IMR-90 (cell line): ENCODE measurements around the gene ZNF19. TPM values are rescaled to one million over a fixed set of nuclear protein-coding genes. Genes with fewer than 3 reads are reported as not detected.
A peak's percentile ranks its signal among the peaks of the same experiment; 100 is the strongest.

Source experiments
- ATAC-seq: fragments of 200-7000 bp; cut with Tn5 transposase; 2 replicates; pipeline ENCODE4 v1.9.1; 2020; ENCODE audit warnings: low read depth, mild to moderate bottlenecking, moderate library complexity
- Bru-seq: library from RNA; stranded (reverse); fragments of 400-500 nt; gene quantifications from one replicate; lab custom pipeline; 2021; lab: Mats Ljungman, UMichigan
- BruChase-seq, 2 experiments: library from RNA; stranded (reverse); fragments of 400-500 nt; gene quantifications; one replicate each; lab custom pipeline; 2021; lab: Mats Ljungman, UMichigan
- BruUV-seq: library from RNA; stranded (reverse); fragments of 400-500 nt; replicated peaks from 2 replicates; lab custom pipeline; 2021; lab: Mats Ljungman, UMichigan
- CTCF ChIA-PET: fragments of 300-600 bp; formaldehyde crosslinking; extraction: SDS; loops from one replicate; lab custom pipeline; 2021; ENCODE audit warnings: antibody characterized with exemption; lab: Yijun Ruan, JAX
- POLR2A ChIA-PET: fragments of 300-600 bp; sonication (Branson Sonifier 250); formaldehyde crosslinking; loops from one replicate; lab custom pipeline; 2022; ENCODE audit warnings: antibody characterized with exemption; ENCODE audit not compliant: unreplicated experiment; lab: Charles Lee
- DNase-seq: peaks from one replicate; pipeline ENCODE4 v3.0.0; 2013
- H2AFZ ChIP-seq: replicated peaks from 2 replicates; pipeline ENCODE3; 2013; ENCODE audit warnings: low read length, mild to moderate bottlenecking; ENCODE audit not compliant: poor library complexity
- H2AK5ac ChIP-seq: 2 replicates; pipeline ENCODE4 v1.6.1; 2013; ENCODE audit warnings: low read depth, low read length, inconsistent platforms
- H2AK9ac ChIP-seq: replicated peaks from 2 replicates; pipeline ENCODE3; 2013; ENCODE audit warnings: mild to moderate bottlenecking, low read depth, low read length, moderate library complexity; ENCODE audit not compliant: poor library complexity
- H2BK120ac ChIP-seq: 2 replicates; pipeline ENCODE4 v1.6.1; 2013; ENCODE audit warnings: low read depth, low read length, inconsistent platforms
- H2BK15ac ChIP-seq: 3 replicates; pipeline ENCODE4 v1.6.1; 2013; ENCODE audit warnings: low read depth, low read length, inconsistent platforms
- H2BK20ac ChIP-seq: 2 replicates; pipeline ENCODE4 v1.6.1; 2013; ENCODE audit warnings: low read depth, mild to moderate bottlenecking, inconsistent platforms, low read length, moderate library complexity
- H2BK5ac ChIP-seq: 2 replicates; pipeline ENCODE4 v1.6.1; 2013; ENCODE audit warnings: mild to moderate bottlenecking, low read depth, low read length, inconsistent platforms; ENCODE audit not compliant: poor library complexity, severe bottlenecking
- H3K14ac ChIP-seq: replicated peaks from 2 replicates; pipeline ENCODE4 v1.6.1; 2013; ENCODE audit warnings: low read depth, low read length, inconsistent platforms
- H3K18ac ChIP-seq: 2 replicates; pipeline ENCODE4 v1.6.1; 2013; ENCODE audit warnings: low read depth, low read length, control low read depth
- H3K23ac ChIP-seq: 2 replicates; pipeline ENCODE4 v1.6.1; 2013; ENCODE audit warnings: low read depth, low read length, inconsistent platforms
- H3K27ac ChIP-seq: 2 replicates; pipeline ENCODE4 v1.5.1; 2013; ENCODE audit warnings: mild to moderate bottlenecking, control low read depth, low read length; ENCODE audit not compliant: insufficient read depth
- H3K27me3 ChIP-seq: 2 replicates; pipeline ENCODE4 v1.6.1; 2013; ENCODE audit warnings: low read length; ENCODE audit not compliant: control insufficient read depth, insufficient read depth
- H3K36me3 ChIP-seq: 2 replicates; pipeline ENCODE4 v1.6.1; 2013; ENCODE audit warnings: low read length, mixed read lengths; ENCODE audit not compliant: control insufficient read depth, insufficient read depth
- H3K4ac ChIP-seq: 2 replicates; pipeline ENCODE4 v1.6.1; 2013; ENCODE audit warnings: low read depth, low read length, inconsistent platforms
- H3K4me1 ChIP-seq: 2 replicates; pipeline ENCODE4 v1.6.1; 2013; ENCODE audit warnings: low read length, mixed read lengths; ENCODE audit not compliant: control insufficient read depth, insufficient read depth
- H3K4me2 ChIP-seq: 2 replicates; pipeline ENCODE4 v1.6.1; 2013; ENCODE audit warnings: low read depth, mild to moderate bottlenecking, control low read depth, low read length, moderate library complexity
- H3K4me3 ChIP-seq: 2 replicates; pipeline ENCODE4 v1.5.1; 2013; ENCODE audit warnings: low read depth, mild to moderate bottlenecking, control low read depth, low read length, moderate library complexity; ENCODE audit not compliant: insufficient read depth
- H3K56ac ChIP-seq: 2 replicates; pipeline ENCODE4 v1.6.1; 2013; ENCODE audit warnings: low read length, inconsistent platforms; ENCODE audit not compliant: insufficient read depth; ENCODE audit errors: extremely low read depth
- H3K79me1 ChIP-seq, 2 experiments: 2 replicates each; pipeline ENCODE4 v1.6.1; 2013; ENCODE audit warnings: low read length in 2 of 2, inconsistent platforms in 1 of 2, low read depth in 1 of 2
- H3K9ac ChIP-seq: 2 replicates; pipeline ENCODE4 v1.6.1; 2013; ENCODE audit warnings: low read depth, low read length, control low read depth
- H3K9me1 ChIP-seq: 2 replicates; pipeline ENCODE4 v1.6.1; 2013; ENCODE audit warnings: low read length, inconsistent platforms; ENCODE audit not compliant: insufficient read depth
- H3K9me3 ChIP-seq: 2 replicates; pipeline ENCODE4 v1.6.1; 2013; ENCODE audit warnings: low read length; ENCODE audit not compliant: control insufficient read depth, insufficient read depth
- H4K20me1 ChIP-seq: 2 replicates; pipeline ENCODE4 v1.6.1; 2013; ENCODE audit warnings: low read length, inconsistent platforms; ENCODE audit not compliant: insufficient read depth
- H4K5ac ChIP-seq: 2 replicates; pipeline ENCODE4 v1.6.1; 2013; ENCODE audit warnings: mild to moderate bottlenecking, low read depth, low read length, control low read depth
- H4K8ac ChIP-seq, 2 experiments: 2 replicates each; pipeline ENCODE4 v1.6.1; 2013; ENCODE audit warnings: low read depth in 2 of 2, low read length in 2 of 2, control low read depth in 1 of 2, inconsistent platforms in 1 of 2
- H4K91ac ChIP-seq: 2 replicates; pipeline ENCODE4 v1.6.1; 2013; ENCODE audit warnings: low read depth, low read length, inconsistent platforms; ENCODE audit not compliant: insufficient read depth
- BHLHE40 ChIP-seq: fragments of 150-350 bp; IDR thresholded peaks from 2 replicates; pipeline ENCODE4 v1.6.1; 2016; ENCODE audit warnings: mild to moderate bottlenecking, low read depth, low read length
- CEBPB ChIP-seq: IDR thresholded peaks from 2 replicates; pipeline ENCODE4 v1.6.1; 2012; ENCODE audit warnings: low read depth, low read length, improper control_type of control experiment
- CHD1 ChIP-seq: IDR thresholded peaks from 2 replicates; pipeline ENCODE4 v1.6.1; 2012; ENCODE audit warnings: low read depth, low read length, improper control_type of control experiment
- CTCF ChIP-seq: conservative IDR thresholded peaks from 2 replicates; pipeline ENCODE4 v1.5.1; 2012; ENCODE audit warnings: mild to moderate bottlenecking, low read depth, low read length, improper control_type of control experiment
- ELK1 ChIP-seq: fragments of 150-350 bp; IDR thresholded peaks from 2 replicates; pipeline ENCODE4 v1.6.1; 2016; ENCODE audit warnings: low read depth, mild to moderate bottlenecking, low read length, moderate library complexity, borderline replicate concordance
- FOS ChIP-seq: fragments of 150-350 bp; IDR thresholded peaks from 2 replicates; pipeline ENCODE4 v1.6.1; 2016; ENCODE audit warnings: low read depth, low read length
- MAFK ChIP-seq: IDR thresholded peaks from 2 replicates; pipeline ENCODE4 v1.6.1; 2012; ENCODE audit warnings: low read depth, low read length, improper control_type of control experiment
- MAZ ChIP-seq: IDR thresholded peaks from 2 replicates; pipeline ENCODE4 v1.6.1; 2012; ENCODE audit warnings: low read depth, mild to moderate bottlenecking, low read length, improper control_type of control experiment, moderate library complexity, borderline replicate concordance
- MXI1 ChIP-seq: IDR thresholded peaks from 2 replicates; pipeline ENCODE4 v1.6.1; 2012; ENCODE audit warnings: low read depth, mild to moderate bottlenecking, low read length, moderate library complexity, borderline replicate concordance
- NFE2L2 ChIP-seq: fragments of 150-350 bp; IDR thresholded peaks from 2 replicates; pipeline ENCODE4 v1.6.1; 2016; ENCODE audit warnings: low read depth, mild to moderate bottlenecking, low read length
- RAD21 ChIP-seq: IDR thresholded peaks from 2 replicates; pipeline ENCODE4 v1.6.1; 2012; ENCODE audit warnings: low read length, improper control_type of control experiment
- RCOR1 ChIP-seq: IDR thresholded peaks from 2 replicates; pipeline ENCODE4 v1.6.1; 2012; ENCODE audit warnings: mild to moderate bottlenecking, low read length, improper control_type of control experiment; ENCODE audit not compliant: insufficient replicate concordance
- RFX5 ChIP-seq: IDR thresholded peaks from 2 replicates; pipeline ENCODE4 v1.8.0; 2012; ENCODE audit warnings: low read depth, mild to moderate bottlenecking, low read length, moderate library complexity
- USF2 ChIP-seq: fragments of 150-350 bp; IDR thresholded peaks from 2 replicates; pipeline ENCODE4 v1.6.1; 2017; ENCODE audit warnings: mild to moderate bottlenecking, antibody characterized with exemption, low read length, low read depth
- WGBS, 2 experiments: methylation state at CpG; one replicate each; pipeline versions ENCODE4 v1.1.5 to v1.1.7; 2013; ENCODE audit warnings: missing lambda C conversion rate in 2 of 2; ENCODE audit not compliant: insufficient read length in 1 of 2; ENCODE audit errors: extremely low coverage in 2 of 2; 5-methylcytosine and 5-hydroxymethylcytosine counted together
- dilution Hi-C: fragments of 300-500 bp; cut with HindIII; formaldehyde crosslinking; loops from one replicate; pipeline ENCODE4 v1.14.3; 2018; ENCODE audit warnings: low sequenced_read_pairs; ENCODE audit not compliant: unreplicated experiment
- in situ Hi-C: fragments of 300-500 bp; cut with MboI; formaldehyde crosslinking; loops from 3 replicates; pipeline ENCODE4 v1.14.3; 2019; ENCODE audit warnings: low sequenced_read_pairs, inconsistent platforms, mixed read lengths
- intact Hi-C: fragments of 100-400 bp; cut with micrococcal nuclease; formaldehyde crosslinking; loops from 2 replicates; pipeline ENCODE4 v1.10.0; 2022
- long read RNA-seq: library from polyadenylated mRNA; unstranded; transcript quantifications from one replicate; pipeline ENCODE4 v2.0.0, GENCODE V29; 2021; ENCODE audit not compliant: unreplicated experiment
- polyA plus RNA-seq, 3 experiments: library from polyadenylated mRNA; depleted of rRNA; stranded (reverse); fragments of >200 nt; gene quantifications; 2 replicates each; pipeline ENCODE4 v1.2.3, GENCODE V29; 2012; ENCODE audit warnings: low replicate concordance in 1 of 3
- total RNA-seq: library from RNA; depleted of rRNA; stranded (reverse); fragments of >200 nt; gene quantifications from 2 replicates; pipeline ENCODE4 v1.2.3, GENCODE V29; 2012; rRNA removed

Gene ZNF19
- total RNA-seq (2.8 and 2.9 TPM in 2 replicates), polyA plus RNA-seq (2012; rRNA removed) (0.46 and 0.89 TPM in 2 replicates), Bru-seq, nascent RNA (percentile 45 among the genes with signal in this experiment), BruChase-seq, experiment 1, labeled RNA remaining after a 6-hour chase (percentile 39 among the genes with signal in this experiment), BruChase-seq, experiment 2, labeled RNA remaining after a 2-hour chase (percentile 36 among the genes with signal in this experiment)
- polyA plus RNA-seq (2012; cell fraction: cytosol; rRNA removed), result 0.15 and 0.84 TPM in 2 replicates
- 0.34 and 2.4 TPM in 2 replicates for polyA plus RNA-seq (2012; cell fraction: nucleus; rRNA removed; ENCODE audit: low replicate concordance)
- long read RNA-seq, partial matches to known transcripts, result 1 of 2 reads
- long read RNA-seq, other reads (novel, unspliced or antisense), result 1 of 2 reads

GRCh38 chr16:71489122-71489521, at the start of gene ZNF19:
TSS of gene ZNF19 (minus strand) at chr16:71489324. CDS start at chr16:71482114, 7,210 bp downstream.
- Histone ChIP-seq H3K18ac (no peak within 1 kb of the TSS), H4K8ac (no peak within 1 kb of the TSS), H3K36me3 (no peaks in the 10 kb centered on the region), H4K91ac (no peak within 1 kb of the TSS), H3K79me1 (no peaks in the 10 kb centered on the region), H4K5ac (no peak within 1 kb of the TSS), H3K9me3 (no peaks in the 10 kb centered on the region), H2AK5ac (no peak within 1 kb of the TSS), H3K9ac (no peak within 1 kb of the TSS), H2BK20ac (no peak within 1 kb of the TSS), H3K4me3 (no peak within 1 kb of the TSS), H2BK120ac (no peak within 1 kb of the TSS), H2AK9ac (no peak within 1 kb of the TSS), H3K27ac (no peak within 1 kb of the TSS), H3K4ac (no peak within 1 kb of the TSS), H3K4me1 (no peaks in the 10 kb centered on the region), H4K20me1 (no peaks in the 10 kb centered on the region), H2AFZ (peak within 1 kb of the TSS; percentile 37), H2BK15ac (no peak within 1 kb of the TSS), H3K14ac (no peak within 1 kb of the TSS), H3K23ac (no peak within 1 kb of the TSS), H3K56ac (no peak within 1 kb of the TSS), H2BK5ac (no peak within 1 kb of the TSS), H3K27me3 (peaks cover 4% of the 10 kb centered on the region), H3K4me2 (no peak within 1 kb of the TSS), H3K9me1 (no peaks in the 10 kb centered on the region)
- WGBS, 2 experiments, result 100% methylated on average over 3 of the region's 22 CpGs; no CpG with 5 or more reads in 1 of the 2 experiments
- DNase-seq (no peak), ATAC-seq (no peak)
- dilution Hi-C loops, result no loop called here
- CTCF ChIA-PET, result no interaction called here
- POLR2A ChIA-PET, result no interaction called here
- no TSS peak for BruUV-seq
- intact Hi-C loops, result no loop called here
- in situ Hi-C loops, result loop anchor here (5.0 to 25.0 kb wide), 2 partner anchors 37 to 702 kb away; no protein-coding TSS in a partner anchor
- TF ChIP-seq CHD1, result no peak
- TF ChIP-seq RAD21, result no peak
- TF ChIP-seq NFE2L2, result no peak
- TF ChIP-seq MAFK, result no peak
- TF ChIP-seq RCOR1, result no peak
- TF ChIP-seq BHLHE40, result no peak
- no peak for TF ChIP-seq MXI1
- no peak for TF ChIP-seq ELK1
- no peak for TF ChIP-seq CTCF
- TF ChIP-seq RFX5, result no peak
- TF ChIP-seq FOS, result no peak
- TF ChIP-seq MAZ, result no peak
- TF ChIP-seq USF2, result no peak
- TF ChIP-seq CEBPB, result no peak
